DOHH2 (cell line): ENCODE measurements around the gene SPATC1L.

Experiments
- H3F3A ChIP-seq: fragments of 200-600 bp; sonication (generic), shearing (Covaris generic); 2 replicates; pipeline ENCODE4 v1.6.0; 2016; ENCODE audit warnings: antibody characterized with exemption, mild to moderate bottlenecking; ENCODE audit not compliant: control insufficient read depth, insufficient read depth
- H3K27ac ChIP-seq: fragments of 200-600 bp; sonication (generic); 2 replicates; pipeline ENCODE4 v1.5.1; 2014; ENCODE audit warnings: low read depth, mild to moderate bottlenecking, low read length, moderate library complexity
- H3K27me3 ChIP-seq: fragments of 200-600 bp; sonication (generic); 2 replicates; pipeline ENCODE4 v1.6.1; 2014; ENCODE audit warnings: mild to moderate bottlenecking, low read length, mixed read lengths; ENCODE audit not compliant: control insufficient read depth
- H3K36me3 ChIP-seq: fragments of 200-600 bp; sonication (generic); 2 replicates; pipeline ENCODE4 v1.6.1; 2014; ENCODE audit warnings: mild to moderate bottlenecking, low read length, moderate library complexity, mixed read lengths; ENCODE audit not compliant: control insufficient read depth
- H3K4me1 ChIP-seq: fragments of 200-600 bp; sonication (generic); 2 replicates; pipeline ENCODE4 v1.6.1; 2014; ENCODE audit warnings: mild to moderate bottlenecking, low read length, mixed read lengths; ENCODE audit not compliant: control insufficient read depth
- H3K4me2 ChIP-seq: fragments of 200-600 bp; sonication (generic); 2 replicates; pipeline ENCODE4 v1.6.0; 2014; ENCODE audit warnings: mild to moderate bottlenecking, low read length, moderate library complexity
- H3K4me3 ChIP-seq: fragments of 200-600 bp; sonication (generic); 2 replicates; pipeline ENCODE4 v1.5.1; 2014; ENCODE audit warnings: mild to moderate bottlenecking, low read length, mixed read lengths
- H3K79me2 ChIP-seq: fragments of 200-600 bp; sonication (generic); 2 replicates; pipeline ENCODE4 v1.6.1; 2014; ENCODE audit warnings: mild to moderate bottlenecking, low read length, mixed read lengths; ENCODE audit not compliant: control insufficient read depth
- H3K9me2 ChIP-seq: fragments of 200-600 bp; sonication (generic); replicated peaks from 2 replicates; pipeline ENCODE4 v1.6.1; 2014; ENCODE audit warnings: mild to moderate bottlenecking, low read length, mixed read lengths; ENCODE audit not compliant: control insufficient read depth
- H3K9me3 ChIP-seq: fragments of 200-600 bp; sonication (generic); 2 replicates; pipeline ENCODE4 v1.6.1; 2014; ENCODE audit warnings: antibody characterized with exemption, low read length, mixed read lengths; ENCODE audit not compliant: control insufficient read depth, insufficient read depth
- H4K20me1 ChIP-seq: fragments of 200-600 bp; sonication (generic); 2 replicates; pipeline ENCODE4 v1.6.0; 2014; ENCODE audit warnings: low read depth, mild to moderate bottlenecking, antibody characterized with exemption, low read length, moderate library complexity; ENCODE audit not compliant: control insufficient read depth, insufficient read depth
- CTCF ChIP-seq: fragments of 200-600 bp; sonication (generic); IDR thresholded peaks from one replicate; pipeline ENCODE4 v1.5.1; 2014; ENCODE audit warnings: antibody characterized with exemption, mild to moderate bottlenecking, low read depth, low read length; ENCODE audit not compliant: poor library complexity, severe bottlenecking
- EZH2phosphoT487 ChIP-seq: fragments of 200-600 bp; sonication (generic); IDR thresholded peaks from 2 replicates; pipeline ENCODE4 v1.6.1; 2017; ENCODE audit warnings: borderline replicate concordance, mild to moderate bottlenecking, antibody characterized with exemption, low read length, moderate library complexity, mixed read lengths

SPATC1L gene

DNA sequence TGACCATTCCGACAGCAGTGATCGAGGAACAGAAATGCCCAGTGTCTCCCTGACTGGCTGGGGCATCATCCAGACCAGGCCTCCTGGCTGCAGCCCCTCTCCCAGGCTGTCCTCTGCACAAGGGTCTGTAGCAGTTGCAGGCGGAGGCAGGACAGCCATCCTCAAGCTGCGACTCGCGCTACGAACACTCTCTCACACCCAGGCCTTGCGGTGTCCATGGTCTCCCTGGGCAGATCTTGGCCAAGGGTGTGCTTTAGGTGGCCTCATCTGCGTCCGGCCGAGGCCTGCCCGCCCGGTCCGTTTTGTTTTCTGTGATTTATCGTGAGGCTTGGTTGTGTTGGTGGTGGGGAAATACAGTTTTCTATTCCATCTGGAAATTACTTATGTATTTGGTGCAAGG, 44.6 kb downstream of the SPATC1L start:
- no peaks in the 10 kb centered on the region for H3K4me1 ChIP-seq

GRCh38 chr21:46138383-46138970, 45.8 kb downstream of the SPATC1L start:
- Histone ChIP-seq H3K4me3 (no peak overlapping the region), H3K9me3 (no peaks in the 10 kb centered on the region), H3K36me3 (no peaks in the 10 kb centered on the region), H3K27me3 (no peaks in the 10 kb centered on the region), H4K20me1 (no peaks in the 10 kb centered on the region), H3K27ac (no peak overlapping the region), H3K4me1 (no peaks in the 10 kb centered on the region), H3F3A (no peaks in the 10 kb centered on the region), H3K79me2 (no peaks in the 10 kb centered on the region), H3K9me2 (no peaks in the 10 kb centered on the region), H3K4me2 (no peak overlapping the region)
- TF ChIP-seq CTCF (no peak), EZH2phosphoT487 (no peak)

More for the DNA sequence above, 44.6 kb downstream of the SPATC1L start:
- H3K9me2 ChIP-seq = no peaks in the 10 kb centered on the region
- no peaks in the 10 kb centered on the region for H3K36me3 ChIP-seq
- peaks cover under 1% of the 10 kb centered on the region; the same call in 1 of the 2 replicates for H3K9me3 ChIP-seq
- H3K27ac ChIP-seq = no peak overlapping the region
- no peaks in the 10 kb centered on the region for H4K20me1 ChIP-seq
- H3K4me2 ChIP-seq = no peak overlapping the region
- no peaks in the 10 kb centered on the region for H3F3A ChIP-seq
- H3K79me2 ChIP-seq = no peaks in the 10 kb centered on the region
- no peak overlapping the region for H3K4me3 ChIP-seq
- H3K27me3 ChIP-seq = no peaks in the 10 kb centered on the region
- TF ChIP-seq CTCF (no peak), EZH2phosphoT487 (no peak)

- Histone ChIP-seq H3K36me3 (no peaks in the 10 kb centered on the region), H3K9me2 (no peaks in the 10 kb centered on the region), H3K4me3 (no peak overlapping the region)
Measured at GRCh38 chr21:46137908-46138307, 46.4 kb downstream of the SPATC1L start.

More at GRCh38 chr21:46137908-46138307, 46.4 kb downstream of the SPATC1L start:
- Histone ChIP-seq H3K27me3 (no peaks in the 10 kb centered on the region), H3K9me3 (no peaks in the 10 kb centered on the region), H3K27ac (no peak overlapping the region), H3K4me2 (no peak overlapping the region), H3K4me1 (no peaks in the 10 kb centered on the region), H4K20me1 (no peaks in the 10 kb centered on the region), H3F3A (no peaks in the 10 kb centered on the region), H3K79me2 (no peaks in the 10 kb centered on the region)
- no peak for TF ChIP-seq CTCF
- no peak for TF ChIP-seq EZH2phosphoT487
